ENCODE data around the gene PRR36.
A peak's percentile ranks its signal among the peaks of the same experiment; 100 is the strongest.
"Not testable (repeated sequence)": the region's sequence is repeated elsewhere in the genome, so short reads cannot be mapped to it uniquely, and the experiment has no call there.

PRR36 gene

DNA sequence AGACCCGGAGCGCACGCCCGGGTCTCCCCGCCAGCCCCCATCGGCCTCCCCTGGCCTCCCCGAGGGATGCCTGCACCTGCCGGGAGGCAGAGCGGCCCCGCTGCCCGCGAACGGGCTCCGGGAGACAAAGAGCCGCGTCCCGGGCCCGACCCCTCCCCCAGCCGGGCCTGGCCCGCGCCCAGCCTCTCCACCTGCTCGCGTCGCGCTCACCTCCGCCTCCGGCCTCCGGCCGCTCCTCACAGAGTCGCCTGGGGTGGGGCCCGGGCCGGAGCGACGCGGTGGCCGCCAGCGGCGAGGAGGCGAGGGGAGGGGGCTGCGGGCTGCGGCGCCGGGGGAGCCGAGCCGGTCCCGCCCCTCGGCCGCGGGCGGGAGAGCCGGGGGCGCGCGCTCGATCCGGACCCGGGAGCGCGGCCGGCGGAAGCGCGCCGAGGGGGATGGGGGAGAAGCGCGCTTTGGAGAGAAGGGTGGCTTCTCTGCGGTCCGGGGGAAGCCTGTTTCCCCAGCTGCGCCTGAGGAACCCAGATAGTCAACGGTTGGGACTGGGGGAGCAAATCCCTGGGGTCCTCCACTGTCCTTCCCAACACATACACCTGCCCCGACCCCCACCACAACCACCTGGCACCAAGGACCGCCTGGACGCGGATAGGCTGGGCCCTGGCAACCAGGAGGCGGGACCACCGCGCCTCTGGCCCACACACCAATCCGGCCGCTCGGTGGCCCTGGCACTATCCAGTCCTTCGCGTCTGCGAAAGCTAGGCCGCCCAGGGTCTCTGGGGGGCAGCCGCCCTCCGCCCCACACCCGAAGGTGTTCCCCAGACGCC, at the start of gene PRR36:
PRR36 (minus strand) TSS at position 315 of the 821 bp plus-strand sequence. CDS start 701 bp downstream, outside the sequence.
- no peak for DNase-seq

DNA sequence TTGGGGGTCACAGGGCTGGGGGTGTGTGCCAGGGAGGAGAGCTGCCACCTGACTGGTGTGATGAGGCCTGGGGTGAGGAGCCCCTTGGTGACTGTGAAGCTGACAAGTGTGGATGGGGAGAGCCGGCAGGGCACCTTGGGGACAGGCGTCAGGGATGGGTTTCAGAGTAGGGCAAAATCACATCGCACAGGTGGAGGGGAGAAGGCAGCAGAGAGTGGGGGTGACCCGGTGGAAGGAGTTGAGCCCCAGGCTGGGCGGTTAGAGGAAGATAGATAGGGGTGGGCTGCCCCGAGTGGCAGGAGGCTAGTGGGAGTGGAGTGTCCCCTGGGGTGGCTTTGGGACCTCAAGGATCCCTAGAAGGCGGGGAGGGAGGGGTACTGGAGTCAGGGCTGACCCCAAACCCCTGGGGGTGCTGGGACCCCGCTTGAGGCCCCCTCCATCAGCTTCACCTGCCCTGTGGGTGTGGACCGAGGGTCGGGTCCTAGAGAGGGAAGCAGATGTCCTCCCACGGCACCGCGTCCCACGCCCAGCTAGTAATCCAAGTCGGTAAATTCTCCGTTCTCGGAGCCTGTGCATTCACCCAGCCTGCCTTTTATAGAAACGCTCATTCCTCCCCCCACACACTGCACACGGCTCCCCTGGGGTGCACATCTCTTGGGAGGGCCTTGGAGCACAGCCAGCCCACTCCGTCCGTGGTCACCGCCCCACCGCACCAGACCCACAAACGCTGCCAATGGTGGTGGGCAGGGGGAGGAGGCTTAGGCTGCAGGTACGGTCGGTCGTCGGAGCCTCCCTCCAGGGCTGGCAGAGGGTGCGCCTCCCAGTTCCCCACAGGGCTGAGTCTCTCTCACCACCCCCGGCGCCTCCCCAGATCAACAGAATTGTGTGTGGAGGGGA, 49.4 kb upstream of the PRR36 start:
- DNase-seq: no peak

DNA sequence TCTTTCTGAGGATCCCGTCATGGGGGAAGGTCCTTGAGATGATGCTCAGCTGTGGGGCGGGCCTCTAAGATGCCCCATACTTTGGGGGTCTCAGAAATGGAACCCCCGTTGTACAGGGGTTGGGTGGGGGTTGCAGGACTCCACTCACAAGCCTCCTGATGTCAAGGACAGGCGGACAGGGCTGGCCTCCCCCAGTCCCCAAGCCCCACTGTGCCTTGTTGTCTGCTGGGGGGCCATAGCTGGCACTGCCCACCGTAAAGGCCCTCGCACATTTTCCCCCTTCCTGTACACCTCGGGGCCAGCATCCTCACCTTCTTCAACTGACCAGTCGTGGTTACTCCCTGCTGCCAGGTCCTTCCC, 48.6 kb upstream of the PRR36 start:
- DNase-seq: no peak

DNA sequence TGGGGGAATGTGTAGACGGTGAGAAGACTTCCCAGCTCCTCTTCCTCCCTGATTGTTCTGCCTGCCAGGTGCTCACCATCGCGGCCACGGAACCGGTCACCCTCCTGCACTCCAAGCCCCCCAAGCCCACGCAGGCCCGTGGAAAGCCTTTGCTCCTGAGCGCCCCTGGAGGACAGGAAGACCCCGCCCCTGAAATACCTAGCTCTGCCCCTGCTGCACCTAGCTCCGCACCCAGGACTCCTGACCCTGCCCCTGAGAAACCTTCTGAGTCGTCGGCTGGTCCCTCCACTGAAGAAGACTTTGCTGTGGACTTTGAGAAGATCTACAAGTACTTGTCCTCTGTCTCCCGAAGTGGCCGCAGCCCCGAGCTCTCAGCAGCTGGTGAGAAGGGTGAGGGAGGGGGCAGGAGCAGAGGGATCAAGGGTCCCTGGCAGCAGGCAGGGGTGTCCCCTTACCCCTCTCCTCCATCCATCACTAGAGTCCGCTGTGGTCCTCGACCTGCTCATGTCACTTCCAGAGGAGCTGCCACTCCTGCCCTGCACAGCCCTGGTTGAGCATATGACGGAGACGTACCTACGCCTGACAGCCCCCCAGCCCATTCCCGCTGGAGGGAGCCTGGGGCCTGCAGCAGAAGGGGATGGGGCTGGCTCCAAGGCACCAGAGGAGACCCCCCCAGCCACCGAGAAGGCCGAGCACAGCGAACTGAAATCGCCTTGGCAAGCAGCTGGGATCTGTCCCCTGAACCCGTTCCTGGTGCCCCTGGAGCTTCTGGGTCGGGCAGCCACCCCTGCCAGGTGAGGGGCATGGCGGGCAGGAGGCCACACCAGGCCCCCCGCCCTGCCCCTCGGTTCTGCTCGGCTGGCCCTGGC, 48.0 kb upstream of the PRR36 start:
- no peak for DNase-seq

DNA sequence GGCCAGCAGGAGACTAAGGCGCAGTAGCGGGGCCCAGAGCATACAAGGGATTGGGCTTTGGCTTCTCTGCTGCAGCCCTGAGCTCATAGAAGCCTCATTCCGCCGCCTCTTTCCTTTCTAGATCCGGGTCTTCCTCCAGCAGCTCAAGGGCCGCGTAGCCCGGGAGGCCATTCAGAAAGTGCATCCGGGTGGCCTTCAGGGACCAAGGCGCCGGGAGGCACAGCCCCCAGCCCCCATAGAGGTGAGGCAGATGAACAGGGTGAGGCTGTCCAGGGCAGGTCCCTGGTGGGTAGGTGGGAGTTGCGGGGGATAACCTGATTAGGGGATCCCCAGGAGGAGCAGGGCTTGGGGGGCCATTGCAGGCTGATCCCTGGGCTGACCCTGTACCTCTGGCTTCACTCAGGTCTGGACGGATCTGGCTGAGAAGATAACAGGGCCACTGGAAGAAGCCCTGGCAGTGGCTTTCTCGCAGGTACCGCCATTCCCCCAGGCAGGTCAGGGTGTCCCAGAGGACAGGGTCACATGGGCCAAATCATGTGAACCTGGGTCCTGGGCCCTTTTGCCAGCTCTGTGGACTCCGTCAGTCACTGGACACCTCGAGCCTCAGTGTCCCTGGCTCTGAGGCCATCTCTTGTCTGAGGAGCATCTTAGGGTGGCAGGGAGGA, 47.2 kb upstream of the PRR36 start:
- DNase-seq: no peak

DNA sequence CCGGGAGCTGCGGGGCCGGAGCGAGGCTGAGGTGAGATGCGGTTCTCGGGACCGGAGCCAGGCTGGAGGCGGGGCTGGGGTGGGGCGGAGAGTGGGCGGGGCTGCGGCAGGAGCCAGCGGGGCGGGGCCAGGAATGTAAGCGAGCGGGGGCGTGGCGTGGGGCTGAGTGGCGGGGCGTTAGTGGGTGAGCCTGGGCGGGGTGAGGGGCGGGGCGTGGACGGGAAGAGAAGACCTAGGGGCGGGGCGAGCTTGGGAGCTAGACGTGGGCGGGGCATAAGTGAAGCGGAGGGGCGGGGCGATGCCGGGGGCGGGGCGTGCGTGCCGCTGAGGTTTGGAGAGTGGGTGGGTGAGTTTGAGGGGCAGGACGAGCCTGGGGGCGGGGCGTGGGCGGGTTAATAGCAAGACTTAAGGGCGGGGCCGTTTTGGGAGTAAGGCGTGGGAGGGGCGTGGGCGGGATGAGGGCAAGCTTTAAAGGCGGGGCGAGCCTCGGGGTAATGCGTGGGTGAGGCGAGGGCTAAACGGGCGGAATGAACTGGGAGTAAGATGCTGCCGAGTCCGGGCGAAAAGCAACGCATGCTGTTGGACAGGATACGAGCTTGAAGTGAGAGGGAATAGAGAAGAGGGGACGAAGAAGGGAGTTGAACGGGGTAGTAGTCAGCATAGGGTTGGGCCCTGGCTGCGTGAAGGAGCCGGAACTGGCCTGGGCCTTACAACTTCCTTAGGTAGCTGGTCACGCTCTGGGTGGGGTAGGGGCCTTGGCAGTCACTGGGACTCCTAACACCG, 46.5 kb upstream of the PRR36 start:
- DNase-seq: peak; percentile 100

DNA sequence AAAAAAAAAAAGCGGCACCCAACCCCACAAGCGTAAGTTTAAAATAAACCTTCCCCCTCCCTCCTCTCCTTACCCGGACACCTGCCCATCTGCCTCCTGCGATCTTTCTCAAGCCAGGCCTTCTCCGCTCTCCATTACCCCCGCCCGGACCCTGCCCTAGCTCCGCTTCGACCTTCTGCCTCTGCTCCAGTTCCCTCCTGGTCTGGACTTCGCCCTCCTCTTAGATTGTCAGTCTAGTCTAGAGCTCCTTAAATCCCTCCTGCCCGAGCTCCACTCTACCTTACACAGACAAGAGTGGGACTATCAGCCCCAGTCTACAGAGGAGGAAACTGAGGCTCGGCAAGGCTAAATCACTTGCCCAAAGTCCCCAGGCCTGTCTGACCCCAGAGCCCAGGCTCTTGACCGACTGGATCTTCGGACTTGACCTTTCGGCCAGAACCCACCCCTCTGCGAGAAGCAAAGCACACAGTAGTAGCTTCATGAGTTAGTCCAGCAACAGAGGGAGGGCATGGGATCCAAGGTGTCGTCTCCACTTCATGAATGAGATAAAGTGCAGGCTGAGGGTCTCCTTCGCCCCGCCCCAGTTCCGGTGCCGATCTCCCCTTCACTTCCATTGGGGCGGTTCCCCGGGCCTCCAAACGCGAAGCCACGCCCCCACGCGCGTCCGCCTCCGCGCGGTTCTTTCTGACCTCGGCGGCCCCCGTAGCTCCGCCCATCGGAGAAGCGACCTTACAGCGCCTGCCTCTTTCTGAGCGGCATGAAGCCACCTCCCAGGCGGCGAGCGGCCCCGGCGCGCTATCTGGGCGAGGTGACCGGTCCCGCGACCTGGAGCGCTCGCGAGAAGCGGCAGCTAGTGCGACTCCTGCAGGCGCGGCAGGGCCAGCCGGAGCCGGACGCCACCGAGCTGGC, 45.7 kb upstream of the PRR36 start, which contains the start of gene SNAPC2:
SNAPC2 (plus strand) TSS at position 729 of the 909 bp plus-strand sequence; CDS start at position 758, 29 bp downstream.
- peak; percentile 94 for DNase-seq

DNA sequence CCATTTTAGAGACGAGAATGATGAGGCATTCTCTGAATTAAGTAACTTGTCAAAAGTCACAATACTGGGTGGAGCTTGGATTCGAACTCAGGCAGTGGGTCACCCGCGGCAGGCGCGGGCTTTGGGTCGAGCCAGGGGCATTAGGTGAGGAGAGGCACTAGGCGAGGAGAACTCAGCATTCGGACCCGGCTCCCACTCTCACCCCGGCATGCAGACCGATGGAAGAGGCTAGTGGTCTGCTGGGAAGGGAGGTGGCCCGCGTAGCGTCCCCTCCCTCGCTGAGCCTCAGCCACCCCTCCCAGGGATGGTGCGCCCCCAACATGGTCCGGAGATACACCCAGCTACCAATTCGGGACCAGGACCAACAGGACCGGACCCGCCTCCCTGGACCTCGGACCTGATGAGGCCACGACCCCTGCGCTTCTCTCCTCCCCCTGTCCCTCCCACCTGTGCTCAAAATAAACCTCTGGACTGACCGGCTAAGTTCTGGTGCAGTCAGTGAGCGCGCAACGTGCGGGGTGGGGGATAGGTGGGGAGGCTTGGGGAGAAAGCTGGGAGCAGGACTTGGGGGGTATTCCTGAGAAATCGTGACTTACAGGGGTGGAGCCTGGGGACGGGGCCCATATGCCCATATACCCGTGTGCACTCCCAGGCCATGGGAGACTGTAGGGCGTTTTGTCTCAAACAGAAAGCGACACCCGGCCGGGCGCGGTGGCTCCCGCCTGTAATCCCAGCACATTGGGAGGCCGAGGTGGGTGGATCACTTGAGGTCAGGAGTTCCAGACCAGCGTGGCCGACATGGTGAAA, 44.6 kb upstream of the PRR36 start:
- no peak for DNase-seq

DNA sequence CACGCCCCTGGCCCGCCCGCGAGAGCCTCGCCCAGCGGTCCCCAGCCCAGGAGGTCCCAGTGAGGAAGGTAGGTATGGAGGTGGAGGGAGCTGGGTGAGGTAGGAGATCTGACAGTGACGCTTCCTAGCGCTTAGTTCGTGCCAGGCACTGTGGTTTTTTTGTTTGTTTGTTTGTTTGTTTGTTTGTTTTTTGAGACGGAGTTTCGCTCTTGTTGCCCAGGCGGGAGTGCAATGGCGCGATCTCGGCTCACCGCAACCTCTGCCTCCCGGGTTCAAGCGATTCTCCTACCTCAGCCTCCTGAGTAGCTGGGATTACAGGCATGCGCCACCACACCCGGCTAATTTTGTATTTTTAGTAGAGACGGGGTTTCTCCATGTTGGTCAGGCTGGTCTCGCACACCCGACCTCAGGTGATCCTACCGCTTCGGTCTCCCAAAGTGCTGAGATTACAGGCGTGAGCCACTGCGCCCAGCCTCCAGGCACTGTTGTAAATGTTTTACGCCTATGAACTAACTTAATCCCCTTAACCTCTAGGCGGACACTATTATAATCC, 43.9 kb upstream of the PRR36 start:
- not testable (repeated sequence) for DNase-seq

DNA sequence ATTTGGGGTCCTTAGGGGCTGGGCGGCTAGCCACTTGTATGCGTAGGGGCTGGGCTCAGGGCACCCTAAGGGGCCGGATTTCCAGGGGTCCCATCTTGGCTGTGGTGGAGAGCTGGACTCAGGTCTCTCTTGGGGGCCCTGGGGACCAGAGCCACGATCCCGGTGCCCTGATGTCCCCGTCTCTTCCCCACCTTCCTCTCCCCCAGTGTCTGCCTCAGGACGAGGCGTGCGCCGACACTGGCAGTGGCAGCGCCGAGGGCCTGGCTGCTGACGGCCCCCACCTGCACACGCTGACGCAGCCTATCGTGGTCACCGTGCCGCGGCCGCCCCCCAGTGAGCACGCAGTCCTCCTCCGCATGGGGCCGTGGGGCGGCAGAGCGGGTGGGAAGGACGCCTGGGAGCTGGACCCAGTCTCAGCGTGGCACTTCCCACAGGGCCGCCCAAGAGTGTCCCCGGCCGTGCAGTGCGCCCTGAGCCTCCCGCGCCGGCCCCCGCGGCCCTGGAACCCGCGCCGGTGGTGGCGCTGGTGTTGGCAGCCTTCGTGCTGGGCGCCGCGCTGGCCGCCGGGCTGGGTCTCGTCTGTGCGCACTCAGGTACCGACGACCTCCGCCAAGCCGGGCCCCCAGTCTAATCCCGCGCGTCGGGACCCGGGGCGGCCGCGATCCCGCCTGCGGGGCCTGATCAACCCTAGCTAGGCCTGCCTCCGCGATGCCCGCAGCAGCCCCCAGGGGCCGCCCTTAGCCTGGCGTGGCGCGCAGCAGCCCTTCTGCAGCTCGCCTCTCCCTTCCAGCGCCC, 43.3 kb upstream of the PRR36 start:
- DNase-seq: peak; percentile 45

DNA sequence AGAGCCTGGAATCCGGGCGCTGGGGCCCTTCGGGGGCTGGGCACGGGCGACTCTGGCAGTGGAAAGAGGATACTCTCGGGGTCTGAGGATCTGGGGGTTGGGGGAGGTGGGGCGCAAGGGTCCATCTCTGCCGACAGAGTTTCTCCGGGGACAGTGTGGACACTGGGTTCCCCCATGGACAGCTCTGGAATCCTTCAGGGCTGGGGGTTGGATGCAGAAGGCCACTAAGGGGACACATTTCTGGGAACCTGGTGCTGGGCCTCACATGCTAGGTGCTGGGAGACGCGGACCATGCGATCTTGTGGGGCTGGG, 42.7 kb upstream of the PRR36 start:
- no peak for DNase-seq

DNA sequence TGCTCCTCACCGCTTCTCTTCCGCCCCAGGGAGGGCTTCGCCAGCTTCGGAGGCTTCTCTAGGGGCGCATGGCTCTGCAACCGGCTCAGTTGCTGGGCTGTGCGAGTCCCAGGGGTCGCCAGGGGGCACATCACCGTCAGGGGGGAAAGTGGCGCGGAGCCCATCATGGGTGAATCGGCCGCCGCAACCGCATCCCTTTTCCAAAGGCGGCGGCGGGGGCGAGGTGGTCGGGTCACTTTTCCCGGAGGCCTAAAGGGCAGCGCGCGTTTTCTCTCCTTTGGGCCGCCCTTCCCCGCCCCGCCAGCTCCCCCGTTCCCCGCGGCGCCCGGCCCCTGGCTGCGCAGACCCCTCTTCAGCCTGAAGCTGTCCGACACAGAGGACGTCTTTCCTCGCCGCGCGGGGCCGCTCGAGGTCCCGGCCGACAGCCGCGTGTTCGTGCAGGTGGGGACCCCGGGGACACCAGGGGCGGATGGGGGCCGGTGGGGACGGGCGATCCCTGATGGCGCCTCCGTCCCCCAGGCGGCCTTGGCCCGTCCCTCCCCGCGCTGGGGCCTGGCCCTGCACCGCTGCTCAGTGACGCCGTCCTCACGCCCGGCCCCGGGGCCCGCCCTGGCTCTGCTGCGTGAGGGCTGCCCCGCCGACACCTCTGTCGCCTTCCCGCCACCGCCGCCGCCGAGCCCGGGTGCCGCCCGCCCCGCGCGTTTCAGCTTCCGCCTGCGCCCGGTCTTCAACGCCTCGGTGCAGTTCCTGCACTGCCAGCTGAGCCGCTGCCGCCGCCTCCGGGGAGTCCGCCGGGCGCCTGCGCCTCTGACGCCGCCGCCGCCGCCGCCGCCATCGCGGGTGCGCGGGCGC, 42.1 kb upstream of the PRR36 start:
- DNase-seq: no peak

DNA sequence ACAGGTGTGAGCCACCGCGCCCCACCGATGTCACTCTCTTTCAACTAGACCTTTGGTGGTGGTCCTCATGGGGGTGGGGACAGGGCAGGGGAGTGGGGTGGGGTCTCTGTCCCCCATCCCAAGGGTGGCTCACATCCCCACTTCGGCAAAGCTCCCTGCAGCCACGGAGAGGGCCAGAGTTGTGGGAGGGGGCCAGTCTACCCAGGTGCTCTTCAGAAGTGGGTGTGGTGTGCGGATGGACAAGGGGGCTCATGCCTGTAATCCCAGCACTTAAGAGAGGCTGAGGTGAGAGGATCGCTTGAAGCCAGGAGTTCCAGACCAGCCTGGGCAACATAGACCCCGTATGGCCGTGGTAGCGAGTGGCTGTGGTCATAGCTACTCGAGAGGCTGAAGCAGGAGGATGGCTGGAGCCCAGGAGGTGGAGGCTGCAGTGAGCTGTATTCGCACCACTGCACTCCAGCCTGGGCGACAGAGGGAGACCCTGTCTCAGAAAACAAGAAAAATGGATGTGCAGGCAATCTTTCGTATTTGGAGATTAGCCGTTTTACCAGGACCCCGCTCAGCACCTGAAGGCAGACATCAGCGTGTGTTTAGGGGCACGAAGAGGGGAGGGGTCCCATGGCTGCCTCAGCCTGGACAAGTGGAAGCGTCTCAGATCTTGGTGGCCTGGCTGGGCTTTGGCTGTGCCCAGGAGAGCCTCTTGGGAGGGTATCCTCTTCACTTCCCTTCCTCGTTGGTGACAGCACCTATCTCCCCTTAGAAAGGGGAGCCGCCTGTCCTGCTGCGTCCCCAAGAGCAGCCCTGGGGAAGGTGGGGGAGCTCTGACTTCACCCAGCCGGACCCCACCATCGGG, 41.3 kb upstream of the PRR36 start:
- no peak for DNase-seq

DNA sequence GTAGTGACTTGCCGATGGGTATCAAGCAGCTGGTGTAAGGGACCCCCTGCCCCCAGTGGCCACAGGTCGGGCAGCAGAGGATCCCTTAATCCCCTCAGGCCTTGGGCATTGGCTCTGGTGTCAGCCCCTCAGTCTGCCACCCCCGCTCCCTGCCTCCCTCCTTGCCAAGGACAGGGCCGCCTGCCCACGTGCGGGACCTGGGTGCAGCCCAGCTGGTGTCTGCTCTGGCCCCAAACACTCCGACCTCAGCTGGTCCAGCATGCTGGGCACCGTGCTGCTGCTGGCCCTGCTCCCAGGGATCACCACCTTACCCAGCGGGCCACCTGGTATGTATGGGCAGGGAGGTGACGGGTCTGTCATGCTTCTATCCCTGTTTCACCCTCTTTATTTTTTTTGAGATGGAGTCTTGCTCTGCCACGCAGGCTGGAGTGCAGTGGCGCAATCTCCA, 40.4 kb upstream of the PRR36 start, which contains the start of gene TGFBR3L:
TGFBR3L (plus strand) TSS at position 233 of the 448 bp plus-strand sequence.
- no peak for DNase-seq

DNA sequence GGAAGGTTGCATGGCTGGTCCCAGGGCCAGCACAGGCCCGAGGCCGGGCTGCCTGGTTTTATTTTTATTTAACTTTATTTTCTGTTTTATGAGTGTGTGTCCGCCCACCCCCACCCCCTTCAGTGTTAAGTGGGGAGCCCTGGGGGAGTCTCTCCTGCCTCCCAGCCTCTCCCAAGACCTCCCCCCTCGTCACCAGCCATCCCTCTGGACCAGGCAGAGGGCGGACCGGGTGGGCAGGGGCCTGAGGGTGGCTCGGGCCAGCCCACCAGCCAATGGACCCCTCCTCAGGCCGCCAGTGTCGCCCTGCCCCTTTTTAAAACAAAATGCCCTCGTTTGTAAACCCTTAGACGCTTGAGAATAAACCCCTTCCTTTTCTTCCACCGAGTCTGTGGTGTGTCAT, 39.9 kb upstream of the PRR36 start:
- no peak for DNase-seq

DNA sequence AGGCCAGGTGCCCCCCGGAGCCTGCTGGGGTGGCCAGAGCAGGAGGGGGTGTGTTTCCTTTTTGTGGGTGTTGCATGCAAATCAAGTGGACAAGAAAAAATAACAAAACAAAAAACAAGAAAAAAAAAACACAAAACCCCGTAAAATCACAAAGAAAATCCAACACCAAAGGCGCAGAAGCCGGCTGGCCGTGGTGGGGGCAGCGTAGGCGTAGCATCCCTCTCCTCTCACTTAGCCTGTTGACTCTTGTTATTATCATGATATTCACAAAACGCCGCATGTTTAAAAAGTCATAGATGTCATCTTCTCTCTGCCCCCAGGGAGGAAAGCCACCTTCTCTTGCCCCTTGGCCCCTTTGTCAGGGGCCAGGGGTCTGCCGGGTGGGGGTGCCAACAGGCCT, 39.5 kb upstream of the PRR36 start:
- DNase-seq: no peak

All from activated CD4-positive, alpha-beta T cell treated with anti-CD3 and anti-CD28 coated beads for 1 hour (primary cell).